ENCODE data around the gene CDK10.

Gene CDK10

GRCh38 chr16:89700649-89701424, 14.3 kb downstream of the CDK10 start:
- TF ChIP-seq CTCF (IDR thresholded peaks at IDR 0.05; ENCODE audit: low read depth, low read length): peak; percentile 30
- in situ Hi-C loops (cut with HindIII; ENCODE audit: low sequenced_read_pairs): no loop called here
- DNase-seq (ENCODE audit: low read depth, low spot score): peak; percentile 35
- H3K4me3 ChIP-seq (ENCODE audit: low read depth, low read length): peak overlapping the region; percentile 74

GRCh38 chr16:89701425-89702406, 15.2 kb downstream of the CDK10 start, which contains the start of gene SPATA2L:
SPATA2L (minus strand) TSS chr16:89701705; CDS start chr16:89701232, 473 bp downstream.
- DNase-seq (ENCODE audit: low read depth, low spot score): peak; percentile 82
- no peak for TF ChIP-seq CTCF (IDR thresholded peaks at IDR 0.05; ENCODE audit: low read depth, low read length)
- peak within 1 kb of the TSS; percentile 74 for H3K4me3 ChIP-seq (ENCODE audit: low read depth, low read length)
- in situ Hi-C loops (cut with HindIII; ENCODE audit: low sequenced_read_pairs): no loop called here

- in situ Hi-C loops (cut with HindIII; ENCODE audit: low sequenced_read_pairs): no loop called here
- no peak for TF ChIP-seq CTCF (IDR thresholded peaks at IDR 0.05; ENCODE audit: low read depth, low read length)
- DNase-seq (ENCODE audit: low read depth, low spot score): no peak
- H3K4me3 ChIP-seq (ENCODE audit: low read depth, low read length): no peak overlapping the region
Observed at GRCh38 chr16:89704281-89704680, 17.8 kb downstream of the CDK10 start.

GRCh38 chr16:89705006-89705405, 18.5 kb downstream of the CDK10 start:
- no peak for DNase-seq (ENCODE audit: low read depth, low spot score)
- in situ Hi-C loops (cut with HindIII; ENCODE audit: low sequenced_read_pairs): no loop called here
- no peak overlapping the region for H3K4me3 ChIP-seq (ENCODE audit: low read depth, low read length)
- no peak for TF ChIP-seq CTCF (IDR thresholded peaks at IDR 0.05; ENCODE audit: low read depth, low read length)

GRCh38 chr16:89706518-89707260, 20.2 kb downstream of the CDK10 start:
- in situ Hi-C loops (cut with HindIII; ENCODE audit: low sequenced_read_pairs): no loop called here
- DNase-seq (ENCODE audit: low read depth, low spot score): no peak
- no peak for TF ChIP-seq CTCF (IDR thresholded peaks at IDR 0.05; ENCODE audit: low read depth, low read length)
- H3K4me3 ChIP-seq (ENCODE audit: low read depth, low read length): no peak overlapping the region

GRCh38 chr16:89707695-89708094, 21.2 kb downstream of the CDK10 start:
- no peak for TF ChIP-seq CTCF (IDR thresholded peaks at IDR 0.05; ENCODE audit: low read depth, low read length)
- in situ Hi-C loops (cut with HindIII; ENCODE audit: low sequenced_read_pairs): no loop called here
- no peak for DNase-seq (ENCODE audit: low read depth, low spot score)
- H3K4me3 ChIP-seq (ENCODE audit: low read depth, low read length): no peak overlapping the region

Measured in astrocyte of the spinal cord (primary cell).